Measurements from ENCODE around the gene CLK1. TPM values are rescaled to one million over a fixed set of nuclear protein-coding genes. Genes with fewer than 3 reads are reported as not detected.

CLK1 gene
- polyA plus RNA-seq, 2 of the 4 experiments (the other 2 are of a cell fraction): 35.5 to 88.3 TPM

DNA sequence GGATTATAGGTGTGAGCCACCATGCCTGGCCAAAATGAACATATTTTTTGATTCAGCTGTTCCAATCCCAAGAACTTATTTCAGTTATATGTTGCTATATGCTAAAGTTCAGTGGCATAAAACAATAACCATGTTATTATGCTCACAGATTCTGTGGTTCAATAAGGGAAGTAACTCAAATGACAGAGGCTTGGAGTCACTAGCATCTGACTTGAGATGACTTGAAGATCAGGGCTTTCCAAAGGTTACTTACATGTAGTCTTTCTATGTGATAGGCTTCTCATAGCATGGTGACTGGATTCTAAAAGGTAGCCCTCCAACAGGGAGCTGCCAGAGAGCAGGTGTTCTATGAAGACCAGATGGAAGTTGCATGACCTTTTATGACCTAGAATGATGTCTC lies 17.2 kb downstream of the CLK1 start:
- Histone ChIP-seq H3K27ac (no peak overlapping the region), H3K4me1 (no peaks in the 10 kb centered on the region), H3K4me2 (no peak overlapping the region), H3K4me3 (no peak overlapping the region), H3K9me3 (no peaks in the 10 kb centered on the region)
- CTCF ChIA-PET: interaction anchor here (0.8 to 1.0 kb wide), 2 partner anchors 12 to 134 kb away, joined by 3 read pairs; no protein-coding TSS in a partner anchor
- FAIRE-seq: no peak
- no peak for ATAC-seq
- POLR2A ChIA-PET: no interaction called here
- TF ChIP-seq RARB (CRISPR knock-in tag; IDR thresholded peaks at IDR 0.05) (no peak), TFCP2L1 (CRISPR knock-in tag; IDR thresholded peaks at IDR 0.05) (no peak), POLR2A (IDR thresholded peaks at IDR 0.05; ENCODE audit: low read length) (no peak), TP53 (CRISPR knock-in tag; IDR thresholded peaks at IDR 0.05) (no peak), EP300 (IDR thresholded peaks at IDR 0.05) (no peak), CBX2 (IDR thresholded peaks at IDR 0.05; ENCODE audit: borderline replicate concordance, low read depth) (no peak)
- TF ChIP-seq, protein P1, sequence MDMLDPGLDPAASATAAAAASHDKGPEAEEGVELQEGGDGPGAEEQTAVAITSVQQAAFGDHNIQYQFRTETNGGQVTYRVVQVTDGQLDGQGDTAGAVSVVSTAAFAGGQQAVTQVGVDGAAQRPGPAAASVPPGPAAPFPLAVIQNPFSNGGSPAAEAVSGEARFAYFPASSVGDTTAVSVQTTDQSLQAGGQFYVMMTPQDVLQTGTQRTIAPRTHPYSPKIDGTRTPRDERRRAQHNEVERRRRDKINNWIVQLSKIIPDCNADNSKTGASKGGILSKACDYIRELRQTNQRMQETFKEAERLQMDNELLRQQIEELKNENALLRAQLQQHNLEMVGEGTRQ (IDR thresholded peaks at IDR 0.05): no peak
- TF ChIP-seq, protein P2, sequence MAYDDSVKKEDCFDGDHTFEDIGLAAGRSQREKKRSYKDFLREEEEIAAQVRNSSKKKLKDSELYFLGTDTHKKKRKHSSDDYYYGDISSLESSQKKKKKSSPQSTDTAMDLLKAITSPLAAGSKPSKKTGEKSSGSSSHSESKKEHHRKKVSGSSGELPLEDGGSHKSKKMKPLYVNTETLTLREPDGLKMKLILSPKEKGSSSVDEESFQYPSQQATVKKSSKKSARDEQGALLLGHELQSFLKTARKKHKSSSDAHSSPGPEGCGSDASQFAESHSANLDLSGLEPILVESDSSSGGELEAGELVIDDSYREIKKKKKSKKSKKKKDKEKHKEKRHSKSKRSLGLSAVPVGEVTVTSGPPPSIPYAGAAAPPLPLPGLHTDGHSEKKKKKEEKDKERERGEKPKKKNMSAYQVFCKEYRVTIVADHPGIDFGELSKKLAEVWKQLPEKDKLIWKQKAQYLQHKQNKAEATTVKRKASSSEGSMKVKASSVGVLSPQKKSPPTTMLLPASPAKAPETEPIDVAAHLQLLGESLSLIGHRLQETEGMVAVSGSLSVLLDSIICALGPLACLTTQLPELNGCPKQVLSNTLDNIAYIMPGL (CRISPR knock-in tag; IDR thresholded peaks at IDR 0.05; ENCODE audit: borderline replicate concordance): no peak
- DNase-seq (ENCODE audit: low read depth in 1 of 2, low spot score in 1 of 2): no peak

DNA sequence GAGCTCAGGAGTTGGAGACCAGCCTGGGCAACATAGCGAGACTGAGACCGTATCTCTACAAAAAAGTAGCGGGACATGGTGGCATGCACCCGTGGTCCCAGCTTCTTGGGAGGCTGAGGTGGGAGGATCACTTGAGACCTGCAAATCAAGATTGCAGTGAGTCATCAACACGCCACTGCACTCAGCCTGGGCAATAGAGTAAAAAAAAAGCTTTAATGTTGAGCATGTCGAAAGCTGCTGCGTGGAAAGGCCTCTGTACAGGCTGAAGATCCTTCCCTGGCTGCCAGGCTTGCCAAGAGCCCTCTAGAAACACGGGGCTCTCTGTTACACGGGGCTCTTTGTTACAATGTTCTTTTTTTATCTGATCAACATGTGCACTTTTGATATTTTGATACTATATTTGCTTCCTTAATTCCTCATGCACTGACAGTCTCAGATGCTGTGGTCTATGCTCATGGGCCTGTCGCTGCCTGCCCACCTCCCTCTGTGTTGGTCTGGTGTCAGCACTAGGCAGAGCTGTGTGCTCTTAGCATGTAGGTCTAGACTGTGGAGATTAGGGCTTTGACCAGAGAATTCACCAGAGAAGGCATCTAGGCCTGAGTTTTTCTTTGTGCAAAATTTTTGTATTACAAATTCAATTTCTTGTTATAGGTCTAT lies 18.7 kb downstream of the CLK1 start:
- FAIRE-seq: no peak
- H3K4me2 ChIP-seq: no peak overlapping the region
- TF ChIP-seq BHLHE40 (IDR thresholded peaks at IDR 0.05; ENCODE audit: low read depth, low read length): no peak
- TF ChIP-seq, protein P1 (IDR thresholded peaks at IDR 0.05): no peak
- TF ChIP-seq ZC3H11A (IDR thresholded peaks at IDR 0.05): no peak
- no peak for TF ChIP-seq HOXB13 (CRISPR knock-in tag; IDR thresholded peaks at IDR 0.05; ENCODE audit: low read depth)
- no peak for TF ChIP-seq TFCP2L1 (CRISPR knock-in tag; IDR thresholded peaks at IDR 0.05)
- no peak for TF ChIP-seq HOXA7 (CRISPR knock-in tag; IDR thresholded peaks at IDR 0.05)
- WGBS (ENCODE audit: missing lambda C conversion rate): 76% methylated on average over 10 of the region's 10 CpGs
- no peak overlapping the region for H3K27ac ChIP-seq
- no peaks in the 10 kb centered on the region for H3K9me3 ChIP-seq
- no peaks in the 10 kb centered on the region for H3K4me1 ChIP-seq
- H3K4me3 ChIP-seq: no peak overlapping the region
- ChIA-PET POLR2A (interaction anchor here (1.3 kb wide), 1 partner anchor 18 kb away, joined by 4 read pairs; no protein-coding TSS in a partner anchor), CTCF (interaction anchor here (0.7 to 1.3 kb wide), 6 partner anchors 11 to 134 kb away, joined by 3 to 4 read pairs (median 3); no protein-coding TSS in a partner anchor)
- no peak for ATAC-seq
- DNase-seq (ENCODE audit: low read depth in 1 of 2, low spot score in 1 of 2): no peak

- Histone ChIP-seq H3K27ac (no peak overlapping the region), H3K9me3 (no peaks in the 10 kb centered on the region), H3K4me3 (no peak overlapping the region), H3K4me1 (no peaks in the 10 kb centered on the region), H3K4me2 (no peak overlapping the region)
- ChIA-PET POLR2A (interaction anchor here (1.3 kb wide), 1 partner anchor 17 kb away, joined by 4 read pairs; no protein-coding TSS in a partner anchor), CTCF (interaction anchor here (0.7 to 1.3 kb wide), 4 partner anchors 13 to 134 kb away, joined by 3 to 4 read pairs (median 3); no protein-coding TSS in a partner anchor)
- 63% methylated on average over 5 of the region's 5 CpGs for WGBS (ENCODE audit: missing lambda C conversion rate)
- ATAC-seq: no peak
- no peak for DNase-seq (ENCODE audit: low read depth in 1 of 2, low spot score in 1 of 2)
- TF ChIP-seq JUN (IDR thresholded peaks at IDR 0.05) (no peak), ZNF302 (CRISPR knock-in tag; IDR thresholded peaks at IDR 0.05) (no peak), FOSL2 (IDR thresholded peaks at IDR 0.05) (no peak), FOSL2 (CRISPR knock-in tag; IDR thresholded peaks at IDR 0.05) (no peak), NR3C1 (IDR thresholded peaks at IDR 0.05) (no peak), CEBPB (IDR thresholded peaks at IDR 0.05) (no peak), RNF2 (IDR thresholded peaks at IDR 0.05; ENCODE audit: borderline replicate concordance, low read depth) (no peak), GATA3 (IDR thresholded peaks at IDR 0.05; ENCODE audit: borderline replicate concordance) (no peak), MAFK (IDR thresholded peaks at IDR 0.05; ENCODE audit: partially characterized antibody) (no peak)
- TF ChIP-seq, protein P3, sequence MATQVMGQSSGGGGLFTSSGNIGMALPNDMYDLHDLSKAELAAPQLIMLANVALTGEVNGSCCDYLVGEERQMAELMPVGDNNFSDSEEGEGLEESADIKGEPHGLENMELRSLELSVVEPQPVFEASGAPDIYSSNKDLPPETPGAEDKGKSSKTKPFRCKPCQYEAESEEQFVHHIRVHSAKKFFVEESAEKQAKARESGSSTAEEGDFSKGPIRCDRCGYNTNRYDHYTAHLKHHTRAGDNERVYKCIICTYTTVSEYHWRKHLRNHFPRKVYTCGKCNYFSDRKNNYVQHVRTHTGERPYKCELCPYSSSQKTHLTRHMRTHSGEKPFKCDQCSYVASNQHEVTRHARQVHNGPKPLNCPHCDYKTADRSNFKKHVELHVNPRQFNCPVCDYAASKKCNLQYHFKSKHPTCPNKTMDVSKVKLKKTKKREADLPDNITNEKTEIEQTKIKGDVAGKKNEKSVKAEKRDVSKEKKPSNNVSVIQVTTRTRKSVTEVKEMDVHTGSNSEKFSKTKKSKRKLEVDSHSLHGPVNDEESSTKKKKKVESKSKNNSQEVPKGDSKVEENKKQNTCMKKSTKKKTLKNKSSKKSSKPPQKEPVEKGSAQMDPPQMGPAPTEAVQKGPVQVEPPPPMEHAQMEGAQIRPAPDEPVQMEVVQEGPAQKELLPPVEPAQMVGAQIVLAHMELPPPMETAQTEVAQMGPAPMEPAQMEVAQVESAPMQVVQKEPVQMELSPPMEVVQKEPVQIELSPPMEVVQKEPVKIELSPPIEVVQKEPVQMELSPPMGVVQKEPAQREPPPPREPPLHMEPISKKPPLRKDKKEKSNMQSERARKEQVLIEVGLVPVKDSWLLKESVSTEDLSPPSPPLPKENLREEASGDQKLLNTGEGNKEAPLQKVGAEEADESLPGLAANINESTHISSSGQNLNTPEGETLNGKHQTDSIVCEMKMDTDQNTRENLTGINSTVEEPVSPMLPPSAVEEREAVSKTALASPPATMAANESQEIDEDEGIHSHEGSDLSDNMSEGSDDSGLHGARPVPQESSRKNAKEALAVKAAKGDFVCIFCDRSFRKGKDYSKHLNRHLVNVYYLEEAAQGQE (IDR thresholded peaks at IDR 0.05): no peak
- TF ChIP-seq, protein P2 (CRISPR knock-in tag; IDR thresholded peaks at IDR 0.05; ENCODE audit: borderline replicate concordance): no peak
- no peak for FAIRE-seq
Observed at GRCh38 chr2:200845194-200845593, 19.3 kb downstream of the CLK1 start.
